Lower leg skin (tissue), 4 donors: Measurements from ENCODE around the gene SNRPD3. TPM values are rescaled to one million over a fixed set of nuclear protein-coding genes. Genes with fewer than 3 reads are reported as not detected.
A peak's percentile ranks its signal among the peaks of the same experiment; 100 is the strongest.

Experiments
- DNase-seq, 2 donors: peaks; one replicate each; pipeline ENCODE4 v3.0.0-alpha.2; 2019; ENCODE audit warnings: low spot score in 2 of 2
- H3K4me3 ChIP-seq: fragments of 200-600 bp; sonication (generic); 2 replicates; pipeline ENCODE4 v1.5.1; 2017; ENCODE audit warnings: mild to moderate bottlenecking, low read depth; ENCODE audit not compliant: poor library complexity, severe bottlenecking
- CTCF ChIP-seq, 3 donors: fragments of 450-650 bp; IDR thresholded peaks; one replicate each; pipeline ENCODE4 v1.5.1; 2016; ENCODE audit warnings: antibody characterized with exemption in 3 of 3, mild to moderate bottlenecking in 3 of 3, moderate library complexity in 2 of 3
- POLR2A ChIP-seq, 2 donors: fragments of 450-650 bp; IDR thresholded peaks; one replicate each; pipeline ENCODE4 v1.6.1; 2016 to 2017; ENCODE audit warnings: antibody characterized with exemption in 2 of 2, mild to moderate bottlenecking in 1 of 2, moderate library complexity in 1 of 2
- WGBS, 2 donors: methylation state at CpG; one replicate each; pipeline ENCODE4 v1.1.5; 2018; 5-methylcytosine and 5-hydroxymethylcytosine counted together
- intact Hi-C: fragments of 100-400 bp; cut with DNase I; formaldehyde crosslinking; loops from one replicate; pipeline ENCODE4 v1.15.0; 2023; ENCODE audit warnings: low total_unique reads
- total RNA-seq, 4 donors: library from RNA; depleted of rRNA; stranded (reverse); fragments of >200 nt; gene quantifications; one replicate each; pipeline ENCODE4 v1.1.0, GENCODE V29; 2016

Gene SNRPD3
- total RNA-seq, 4 donors from 2014 or later: 108 to 134 (median 116) TPM

- no peak for DNase-seq
- no peak overlapping the region for H3K4me3 ChIP-seq
- 91 to 92% methylated on average over 14 to 21 of the region's 21 CpGs for WGBS, 2 donors
Observed at GRCh38 chr22:24588757-24589481, 33.1 kb downstream of the SNRPD3 start.

GRCh38 chr22:24589518-24590030 is 33.8 kb downstream of the SNRPD3 start:
- WGBS, 2 donors: 89 to 90% methylated on average over 6 to 7 of the region's 7 CpGs
- H3K4me3 ChIP-seq: no peak overlapping the region
- intact Hi-C loops: no loop called here
- DNase-seq: no peak
- TF ChIP-seq CTCF (IDR thresholded peaks at IDR 0.05): no peak

More at GRCh38 chr22:24588757-24589481, 33.1 kb downstream of the SNRPD3 start:
- TF ChIP-seq CTCF (IDR thresholded peaks at IDR 0.05) (no peak), POLR2A (IDR thresholded peaks at IDR 0.05) (no peak)
- intact Hi-C loops: no loop called here

- H3K4me3 ChIP-seq: no peak overlapping the region
- TF ChIP-seq CTCF (IDR thresholded peaks at IDR 0.05) (no peak), POLR2A (IDR thresholded peaks at IDR 0.05) (no peak)
- intact Hi-C loops: no loop called here
- 96% methylated on average over 12 of the region's 12 CpGs for WGBS, 2 donors
- no peak for DNase-seq
Observed at GRCh38 chr22:24590596-24591173, 34.9 kb downstream of the SNRPD3 start.

GRCh38 chr22:24591286-24591830 is 35.6 kb downstream of the SNRPD3 start:
- TF ChIP-seq CTCF (IDR thresholded peaks at IDR 0.05) (no peak), POLR2A (IDR thresholded peaks at IDR 0.05) (no peak)
- intact Hi-C loops: no loop called here
- WGBS, 2 donors: 90 to 98% methylated on average over 6 of the region's 6 CpGs
- H3K4me3 ChIP-seq: no peak overlapping the region
- DNase-seq: no peak

GRCh38 chr22:24592058-24592850 is 36.5 kb downstream of the SNRPD3 start:
- DNase-seq: no peak
- H3K4me3 ChIP-seq: peak overlapping the region; percentile 53
- intact Hi-C loops: no loop called here
- 11 to 15% methylated on average over 21 to 28 of the region's 33 CpGs for WGBS, 2 donors
- no peak for TF ChIP-seq POLR2A (IDR thresholded peaks at IDR 0.05)
- TF ChIP-seq CTCF (IDR thresholded peaks at IDR 0.05): no peak
